Lung (tissue), 12 donors: ENCODE data around the gene ATP6V0B. TPM values are rescaled to one million over a fixed set of nuclear protein-coding genes. Genes with fewer than 3 reads are reported as not detected.
A peak's percentile ranks its signal among the peaks of the same experiment; 100 is the strongest.

ENCODE experiments used
- ATAC-seq: fragments of 200-7000 bp; cut with Tn5 transposase; one replicate; pipeline ENCODE4 v1.9.1; 2020; ENCODE audit warnings: moderate number of reproducible peaks; ENCODE audit not compliant: insufficient read depth, low FRiP score
- DNase-seq, 3 donors: peaks; one replicate each; pipeline ENCODE4 v3.0.0-alpha.2; 2013 to 2017
- H3K27ac ChIP-seq, 2 donors: one replicate each; pipeline ENCODE4 v1.5.1; 2013; ENCODE audit warnings: mild to moderate bottlenecking in 2 of 2, moderate library complexity in 2 of 2, control low read depth in 1 of 2, inconsistent platforms in 1 of 2, low read depth in 1 of 2, low read length in 1 of 2
- H3K27me3 ChIP-seq, 3 donors: one replicate each; pipeline ENCODE4 v1.5.1; 2013; ENCODE audit warnings: low read length in 2 of 3; ENCODE audit not compliant: control insufficient read depth in 3 of 3, insufficient read depth in 3 of 3
- H3K36me3 ChIP-seq, 4 donors: one replicate each; pipeline ENCODE4 v1.5.1; 2013; ENCODE audit warnings: low read length in 4 of 4, mild to moderate bottlenecking in 1 of 4, moderate library complexity in 1 of 4; ENCODE audit not compliant: control insufficient read depth in 4 of 4, insufficient read depth in 4 of 4
- H3K4me1 ChIP-seq, 5 donors: one replicate each; pipeline ENCODE4 v1.5.1; 2013; ENCODE audit warnings: low read length in 5 of 5, mild to moderate bottlenecking in 2 of 5, moderate library complexity in 1 of 5; ENCODE audit not compliant: control insufficient read depth in 5 of 5, insufficient read depth in 5 of 5
- H3K4me3 ChIP-seq: one replicate; pipeline ENCODE4 v1.5.1; 2013; ENCODE audit warnings: mild to moderate bottlenecking, control low read depth, moderate library complexity
- H3K9ac ChIP-seq, 2 donors: one replicate each; pipeline ENCODE4 v1.5.1; 2013; ENCODE audit warnings: low read length in 2 of 2, control low read depth in 1 of 2; ENCODE audit not compliant: insufficient read depth in 1 of 2
- H3K9me3 ChIP-seq, 4 donors: one replicate each; pipeline ENCODE4 v1.5.1; 2013; ENCODE audit warnings: low read length in 3 of 4, mild to moderate bottlenecking in 1 of 4, moderate library complexity in 1 of 4; ENCODE audit not compliant: control insufficient read depth in 4 of 4, insufficient read depth in 3 of 4
- WGBS, 2 donors: extraction: QIAGEN DNeasy Blood & Tissue Kit; methylation state at CpG; one replicate each; pipeline ENCODE4 v1.1.7; 2013; 5-methylcytosine and 5-hydroxymethylcytosine counted together
- polyA plus RNA-seq, 2 donors: library from polyadenylated mRNA; stranded (reverse); fragments of 200-250 nt; gene quantifications; one replicate each; pipeline ENCODE4 v1.2.1, GENCODE V29; 2013
- total RNA-seq, 2 donors: library from RNA; depleted of rRNA in 1 of 2; stranded (reverse); fragments of >200 nt in 1 of 2; gene quantifications; one replicate each; pipeline ENCODE4 v1.2.1, GENCODE V29; 2014 to 2021
- TF ChIP-seq, protein P1 (sequence below): IDR thresholded peaks from 2 replicates; pipeline ENCODE4 v1.5.1; 2012; ENCODE audit warnings: mild to moderate bottlenecking; ENCODE audit errors: control extremely low read depth, extremely low read depth
- donor health status: control.
- donor health status: control.
- donor health status: Bipolar disorder and iron deficiency.
- donor health status: healthy.
- donor health status: DM: yes; HTN: yes; CAD: no.

Gene ATP6V0B
- total and polyA plus RNA-seq, 4 donors: 71.2 to 484 (median 283) TPM

DNA sequence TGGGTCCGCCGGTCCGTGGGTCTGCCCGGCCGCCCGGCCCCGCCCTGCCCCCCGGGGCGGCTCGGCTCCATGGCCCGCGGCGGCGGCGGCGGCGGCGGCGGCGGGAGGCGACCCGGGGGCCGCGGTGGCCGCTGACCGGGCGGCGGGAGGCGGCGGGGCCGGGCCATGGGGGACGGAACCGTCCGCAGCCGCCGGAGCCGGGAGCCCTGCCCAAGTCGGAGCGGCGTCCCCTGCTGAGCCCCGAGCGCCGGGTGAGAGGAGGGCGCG lies 4.4 kb downstream of the ATP6V0B start:
- no peak for ATAC-seq
- DNase-seq: no peak
- H3K27ac ChIP-seq: peak overlapping the region in 1 of 2 donors; percentile 59
- peaks cover 0 to 33% (median 19%) of the 10 kb centered on the region in 5 donors for H3K4me1 ChIP-seq
- H3K36me3 ChIP-seq: peaks cover 0 to 17% (median 13%) of the 10 kb centered on the region in 4 donors
- 0% methylated on average over 3 to 45 of the region's 45 CpGs for WGBS, 2 donors
- no peak overlapping the region for H3K9ac ChIP-seq
- H3K9me3 ChIP-seq: no peaks in the 10 kb centered on the region
- TF ChIP-seq, protein P1, sequence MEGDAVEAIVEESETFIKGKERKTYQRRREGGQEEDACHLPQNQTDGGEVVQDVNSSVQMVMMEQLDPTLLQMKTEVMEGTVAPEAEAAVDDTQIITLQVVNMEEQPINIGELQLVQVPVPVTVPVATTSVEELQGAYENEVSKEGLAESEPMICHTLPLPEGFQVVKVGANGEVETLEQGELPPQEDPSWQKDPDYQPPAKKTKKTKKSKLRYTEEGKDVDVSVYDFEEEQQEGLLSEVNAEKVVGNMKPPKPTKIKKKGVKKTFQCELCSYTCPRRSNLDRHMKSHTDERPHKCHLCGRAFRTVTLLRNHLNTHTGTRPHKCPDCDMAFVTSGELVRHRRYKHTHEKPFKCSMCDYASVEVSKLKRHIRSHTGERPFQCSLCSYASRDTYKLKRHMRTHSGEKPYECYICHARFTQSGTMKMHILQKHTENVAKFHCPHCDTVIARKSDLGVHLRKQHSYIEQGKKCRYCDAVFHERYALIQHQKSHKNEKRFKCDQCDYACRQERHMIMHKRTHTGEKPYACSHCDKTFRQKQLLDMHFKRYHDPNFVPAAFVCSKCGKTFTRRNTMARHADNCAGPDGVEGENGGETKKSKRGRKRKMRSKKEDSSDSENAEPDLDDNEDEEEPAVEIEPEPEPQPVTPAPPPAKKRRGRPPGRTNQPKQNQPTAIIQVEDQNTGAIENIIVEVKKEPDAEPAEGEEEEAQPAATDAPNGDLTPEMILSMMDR: no peak
- H3K4me3 ChIP-seq: peak overlapping the region; percentile 42
- no peaks in the 10 kb centered on the region for H3K27me3 ChIP-seq

GRCh38 chr1:43979528-43980254 lies 4.9 kb downstream of the ATP6V0B start:
- Histone ChIP-seq H3K27ac (peak overlapping the region; percentile 42 to 59), H3K9me3 (no peaks in the 10 kb centered on the region), H3K4me3 (peak overlapping the region; percentile 42), H3K4me1 (peaks cover 0 to 30% (median 19%) of the 10 kb centered on the region in 5 donors), H3K36me3 (peaks cover 0 to 17% (median 14%) of the 10 kb centered on the region in 4 donors), H3K27me3 (no peaks in the 10 kb centered on the region), H3K9ac (no peak overlapping the region)
- TF ChIP-seq, protein P1: no peak
- DNase-seq (peak; percentile 45 to 65 (median 65)), ATAC-seq (peak; percentile 16)
- 4 to 8% methylated on average over 30 to 45 of the region's 45 CpGs for WGBS, 2 donors

DNA sequence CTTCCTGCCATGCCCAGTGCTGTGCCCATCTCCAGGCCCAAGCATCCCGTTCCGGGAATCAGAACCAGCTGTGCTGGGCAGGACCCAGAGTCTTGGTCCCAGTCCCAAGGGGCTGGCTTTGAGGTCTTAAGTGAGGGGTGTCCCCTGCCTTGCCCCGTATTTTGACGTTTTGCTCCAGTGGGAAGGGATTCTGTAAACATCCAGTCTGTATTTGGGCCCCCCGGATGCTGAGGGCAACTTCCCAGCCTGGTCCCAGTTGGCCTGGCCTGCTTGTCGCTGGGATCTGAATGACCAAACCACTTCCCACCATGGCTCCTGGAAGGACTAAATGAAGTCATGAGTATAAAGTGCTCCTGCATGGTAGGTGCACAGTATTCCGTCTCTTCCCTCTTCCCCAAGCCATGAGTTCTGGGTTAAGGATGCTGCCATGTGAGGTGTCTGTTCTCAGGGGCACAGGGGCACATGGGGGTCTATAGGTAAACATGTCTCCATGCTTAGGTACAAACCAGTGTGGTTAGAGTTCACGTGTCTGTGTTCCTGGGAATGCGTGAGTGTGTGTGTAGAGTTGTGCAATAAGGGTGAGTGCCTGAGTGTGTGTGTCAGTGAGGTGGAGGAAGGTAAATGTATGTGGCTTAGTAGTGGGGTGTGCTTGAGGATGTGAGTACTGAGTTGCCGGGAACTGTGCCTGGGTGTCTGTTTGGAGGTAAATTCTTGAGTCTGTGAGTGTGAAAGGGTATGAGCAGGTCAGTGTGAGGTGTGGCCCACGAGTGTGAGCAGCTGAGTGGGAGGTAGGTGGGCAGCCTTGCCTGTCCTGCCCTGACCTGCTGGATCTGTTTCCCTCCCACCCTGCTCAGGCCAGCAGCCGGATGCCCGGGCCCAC lies 5.7 kb downstream of the ATP6V0B start:
- Histone ChIP-seq H3K36me3 (peaks cover 0 to 18% (median 15%) of the 10 kb centered on the region in 4 donors), H3K9me3 (no peaks in the 10 kb centered on the region), H3K4me3 (no peak overlapping the region), H3K4me1 (peaks cover 0 to 29% (median 19%) of the 10 kb centered on the region in 5 donors), H3K27me3 (no peaks in the 10 kb centered on the region), H3K27ac (peak overlapping the region in 1 of 2 donors; percentile 26), H3K9ac (no peak overlapping the region)
- 59 to 62% methylated on average over 13 of the region's 13 CpGs for WGBS, 2 donors
- no peak for DNase-seq
- ATAC-seq: no peak
- TF ChIP-seq, protein P1: no peak
